H9 (cell line): ENCODE measurements around the gene MYO1C. TPM values are rescaled to one million over a fixed set of nuclear protein-coding genes. Genes with fewer than 3 reads are reported as not detected.
"Not testable (repeated sequence)": the region's sequence is repeated elsewhere in the genome, so short reads cannot be mapped to it uniquely, and the experiment has no call there.

Experiments used
- DNase-seq: peaks from one replicate; pipeline ENCODE4 v3.0.0-alpha.2; 2017
- H2AFZ ChIP-seq: one replicate; pipeline ENCODE4 v1.6.1; 2013; ENCODE audit warnings: mild to moderate bottlenecking, low read length, control low read depth, moderate library complexity
- H2AK5ac ChIP-seq: 2 replicates; pipeline ENCODE4 v1.6.1; 2013; ENCODE audit warnings: low read length, control low read depth, mixed read lengths; ENCODE audit not compliant: insufficient read length
- H2BK120ac ChIP-seq: one replicate; pipeline ENCODE4 v1.6.1; 2013; ENCODE audit warnings: low read depth, mild to moderate bottlenecking, low read length, control low read depth, inconsistent platforms; ENCODE audit not compliant: poor library complexity, severe bottlenecking
- H2BK12ac ChIP-seq: 2 replicates; pipeline ENCODE4 v1.6.1; 2013; ENCODE audit warnings: low read length, control low read depth, mixed read lengths, low read depth; ENCODE audit not compliant: insufficient read length
- H2BK15ac ChIP-seq: 2 replicates; pipeline ENCODE4 v1.6.1; 2013; ENCODE audit warnings: low read depth, low read length, control low read depth
- H2BK20ac ChIP-seq: one replicate; pipeline ENCODE4 v1.6.1; 2013; ENCODE audit warnings: low read depth, mild to moderate bottlenecking, low read length, control low read depth, inconsistent platforms; ENCODE audit not compliant: poor library complexity, severe bottlenecking
- H2BK5ac ChIP-seq: 2 replicates; pipeline ENCODE4 v1.6.1; 2013; ENCODE audit warnings: low read length, control low read depth, mixed read lengths; ENCODE audit not compliant: insufficient read length
- H3K14ac ChIP-seq: 2 replicates; pipeline ENCODE4 v1.6.1; 2013; ENCODE audit warnings: low read length, control low read depth; ENCODE audit not compliant: insufficient read depth
- H3K18ac ChIP-seq: 2 replicates; pipeline ENCODE4 v1.6.1; 2013; ENCODE audit warnings: low read depth, mild to moderate bottlenecking, mixed read lengths, low read length, control low read depth; ENCODE audit not compliant: insufficient read length
- H3K23ac ChIP-seq: 2 replicates; pipeline ENCODE4 v1.6.1; 2013; ENCODE audit warnings: low read length, control low read depth, mixed read lengths, low read depth; ENCODE audit not compliant: insufficient read length
- H3K23me2 ChIP-seq: 2 replicates; pipeline ENCODE4 v1.6.1; 2013; ENCODE audit warnings: low read depth, mild to moderate bottlenecking, mixed read lengths, low read length, control low read depth; ENCODE audit not compliant: insufficient read length, poor library complexity, severe bottlenecking
- H3K27ac ChIP-seq: 2 replicates; pipeline ENCODE4 v1.5.1; 2013; ENCODE audit warnings: low read length, control low read depth, mixed read lengths, low read depth; ENCODE audit not compliant: insufficient read length
- H3K27me3 ChIP-seq: 2 replicates; pipeline ENCODE4 v1.6.1; 2013; ENCODE audit warnings: low read length, control low read depth, inconsistent platforms; ENCODE audit not compliant: insufficient read depth
- H3K4ac ChIP-seq: 2 replicates; pipeline ENCODE4 v1.6.1; 2013; ENCODE audit warnings: low read depth, mild to moderate bottlenecking, control low read depth, inconsistent platforms, low read length, moderate library complexity
- H3K4me1 ChIP-seq: 2 replicates; pipeline ENCODE4 v1.6.1; 2013; ENCODE audit warnings: low read length, control low read depth, inconsistent platforms; ENCODE audit not compliant: insufficient read depth
- H3K4me2 ChIP-seq: 2 replicates; pipeline ENCODE4 v1.6.1; 2013; ENCODE audit warnings: low read length, control low read depth, mixed read lengths; ENCODE audit not compliant: insufficient read length, insufficient read depth
- H3K56ac ChIP-seq: 2 replicates; pipeline ENCODE4 v1.6.1; 2013; ENCODE audit warnings: low read depth, mild to moderate bottlenecking, mixed read lengths, low read length, control low read depth; ENCODE audit not compliant: insufficient read length
- H3K79me1 ChIP-seq: 2 replicates; pipeline ENCODE4 v1.6.1; 2013; ENCODE audit warnings: low read depth, mild to moderate bottlenecking, moderate library complexity, low read length, control low read depth, inconsistent platforms; ENCODE audit not compliant: insufficient read depth, poor library complexity, severe bottlenecking
- H3K79me2 ChIP-seq: 2 replicates; pipeline ENCODE4 v1.6.1; 2013; ENCODE audit warnings: low read length, control low read depth, inconsistent platforms; ENCODE audit not compliant: insufficient read depth
- H3K9ac ChIP-seq: 2 replicates; pipeline ENCODE4 v1.6.1; 2013; ENCODE audit warnings: low read length, control low read depth, mixed read lengths; ENCODE audit not compliant: insufficient read length; ENCODE audit errors: extremely low read depth
- H3K9me3 ChIP-seq: one replicate; pipeline ENCODE4 v1.6.1; 2013; ENCODE audit warnings: low read depth, low read length, inconsistent platforms; ENCODE audit not compliant: control insufficient read depth
- H3T11ph ChIP-seq: one replicate; pipeline ENCODE4 v1.6.1; 2013; ENCODE audit warnings: mild to moderate bottlenecking, low read length, control low read depth, inconsistent platforms
- H4K20me1 ChIP-seq: one replicate; pipeline ENCODE4 v1.6.1; 2013; ENCODE audit not compliant: control insufficient read depth, insufficient read length, insufficient read depth
- H4K5ac ChIP-seq: 2 replicates; pipeline ENCODE4 v1.6.1; 2013; ENCODE audit warnings: low read depth, mild to moderate bottlenecking, mixed read lengths, low read length, control low read depth; ENCODE audit not compliant: insufficient read length
- H4K8ac ChIP-seq: replicated peaks from 2 replicates; pipeline ENCODE4 v1.6.1; 2013; ENCODE audit warnings: low read length, control low read depth, mixed read lengths, low read depth; ENCODE audit not compliant: insufficient read length
- H4K91ac ChIP-seq: 2 replicates; pipeline ENCODE4 v1.6.1; 2013; ENCODE audit warnings: low read depth, mild to moderate bottlenecking, moderate library complexity, mixed read lengths, low read length, control low read depth; ENCODE audit not compliant: insufficient read length
- H3K27ac Mint-ChIP-seq, 3 experiments: 2 replicates in 2 of 3; 3 replicates in 1 of 3; pipeline ENCODE4 v1.8.0; 2020 to 2021; ENCODE audit warnings: mixed read lengths in 3 of 3, mild to moderate bottlenecking in 1 of 3, moderate library complexity in 1 of 3
- H3K27me3 Mint-ChIP-seq: 2 replicates; pipeline ENCODE4 v1.8.0; 2021; ENCODE audit warnings: low read depth, mild to moderate bottlenecking, moderate library complexity, mixed read lengths
- H3K36me3 Mint-ChIP-seq, 3 experiments: 2 replicates in 2 of 3; 3 replicates in 1 of 3; pipeline ENCODE4 v1.8.0; 2020 to 2021; ENCODE audit warnings: low read depth in 3 of 3, mixed read lengths in 3 of 3; ENCODE audit not compliant: insufficient read depth in 1 of 3
- H3K4me1 Mint-ChIP-seq, 2 experiments: 2 replicates each; pipeline ENCODE4 v1.8.0; 2020; ENCODE audit warnings: mixed read lengths in 2 of 2
- H3K4me3 Mint-ChIP-seq, 2 experiments: 2 replicates in 1 of 2; 3 replicates in 1 of 2; pipeline ENCODE4 v1.8.0; 2020 to 2021; ENCODE audit warnings: mild to moderate bottlenecking in 2 of 2, mixed read lengths in 2 of 2, moderate library complexity in 1 of 2
- H3K9me3 Mint-ChIP-seq, 2 experiments: 2 replicates in 1 of 2; 3 replicates in 1 of 2; pipeline ENCODE4 v1.8.0; 2020; ENCODE audit warnings: mild to moderate bottlenecking in 2 of 2, mixed read lengths in 2 of 2, moderate library complexity in 1 of 2
- WGBS: extraction: QIAGEN DNeasy Blood & Tissue Kit; methylation state at CpG from one replicate; pipeline ENCODE4 v1.1.7; 2013; ENCODE audit warnings: missing lambda C conversion rate, low lambda C conversion rate, mixed read lengths; ENCODE audit not compliant: insufficient read length; ENCODE audit errors: extremely low coverage; 5-methylcytosine and 5-hydroxymethylcytosine counted together
- total RNA-seq: library from RNA; stranded (reverse); gene quantifications from 2 replicates; pipeline ENCODE4 v1.2.1, GENCODE V29; 2021

The MYO1C gene
- total RNA-seq, 1 experiment from 2014 or later: 86.5 TPM

GRCh38 chr17:1442721-1443120 lies 49.8 kb downstream of the MYO1C start:
- H3K9me3 Mint-ChIP-seq, H3K14ac ChIP-seq, DNase-seq, H2BK120ac ChIP-seq, H3K4me2 ChIP-seq, H4K91ac ChIP-seq, H3K4me3 Mint-ChIP-seq, H2BK15ac ChIP-seq, H3K27me3 Mint-ChIP-seq, H2BK5ac ChIP-seq, H2BK20ac ChIP-seq, H4K5ac ChIP-seq, H3K56ac ChIP-seq, H3K36me3 Mint-ChIP-seq, H4K20me1 ChIP-seq, H3K27ac ChIP-seq, H3K9ac ChIP-seq, H3K4ac ChIP-seq, H3K27me3 ChIP-seq, H3K4me1 ChIP-seq, H3K18ac ChIP-seq, H2AK5ac ChIP-seq, H3K4me1 Mint-ChIP-seq, H2AFZ ChIP-seq, H4K8ac ChIP-seq, H3K23me2 ChIP-seq, H3T11ph ChIP-seq, H3K9me3 ChIP-seq, H3K27ac Mint-ChIP-seq, H3K23ac ChIP-seq, H2BK12ac ChIP-seq, H3K79me1 ChIP-seq: not testable (repeated sequence)
- no CpG with 5 or more reads among the region's 6 CpGs for WGBS
- peaks cover 19% of the 10 kb centered on the region; the same call in 1 of the 2 replicates for H3K79me2 ChIP-seq
